ENCODE measurements around the gene STXBP4.

STXBP4 gene

DNA sequence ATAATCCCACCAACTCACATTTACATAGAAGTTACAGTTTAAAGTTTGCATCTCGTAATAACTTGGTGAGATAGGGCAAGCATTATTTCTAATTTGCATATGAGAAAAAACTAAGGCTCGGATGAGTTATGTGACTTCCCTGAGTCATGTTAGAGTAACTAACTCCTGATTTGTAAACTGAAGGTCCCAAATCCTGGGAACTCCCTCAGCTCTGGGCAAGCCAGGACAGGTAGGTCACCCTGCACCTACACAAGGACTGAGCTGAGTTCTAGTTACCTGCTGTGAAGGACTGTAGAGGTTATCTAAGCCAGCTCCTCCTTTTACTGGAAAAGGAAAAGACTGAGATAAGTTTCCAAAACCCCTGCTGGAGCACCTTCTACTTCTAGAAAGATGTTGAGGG lies 204.0 kb downstream of the STXBP4 start:
- DNase-seq (ENCODE audit: low read depth): no peak
- H3K4me3 ChIP-seq (ENCODE audit: low read length): no peak overlapping the region
- TF ChIP-seq, protein P1, sequence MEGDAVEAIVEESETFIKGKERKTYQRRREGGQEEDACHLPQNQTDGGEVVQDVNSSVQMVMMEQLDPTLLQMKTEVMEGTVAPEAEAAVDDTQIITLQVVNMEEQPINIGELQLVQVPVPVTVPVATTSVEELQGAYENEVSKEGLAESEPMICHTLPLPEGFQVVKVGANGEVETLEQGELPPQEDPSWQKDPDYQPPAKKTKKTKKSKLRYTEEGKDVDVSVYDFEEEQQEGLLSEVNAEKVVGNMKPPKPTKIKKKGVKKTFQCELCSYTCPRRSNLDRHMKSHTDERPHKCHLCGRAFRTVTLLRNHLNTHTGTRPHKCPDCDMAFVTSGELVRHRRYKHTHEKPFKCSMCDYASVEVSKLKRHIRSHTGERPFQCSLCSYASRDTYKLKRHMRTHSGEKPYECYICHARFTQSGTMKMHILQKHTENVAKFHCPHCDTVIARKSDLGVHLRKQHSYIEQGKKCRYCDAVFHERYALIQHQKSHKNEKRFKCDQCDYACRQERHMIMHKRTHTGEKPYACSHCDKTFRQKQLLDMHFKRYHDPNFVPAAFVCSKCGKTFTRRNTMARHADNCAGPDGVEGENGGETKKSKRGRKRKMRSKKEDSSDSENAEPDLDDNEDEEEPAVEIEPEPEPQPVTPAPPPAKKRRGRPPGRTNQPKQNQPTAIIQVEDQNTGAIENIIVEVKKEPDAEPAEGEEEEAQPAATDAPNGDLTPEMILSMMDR (conservative IDR thresholded peaks at IDR 0.05; ENCODE audit: low read length): no peak

DNA sequence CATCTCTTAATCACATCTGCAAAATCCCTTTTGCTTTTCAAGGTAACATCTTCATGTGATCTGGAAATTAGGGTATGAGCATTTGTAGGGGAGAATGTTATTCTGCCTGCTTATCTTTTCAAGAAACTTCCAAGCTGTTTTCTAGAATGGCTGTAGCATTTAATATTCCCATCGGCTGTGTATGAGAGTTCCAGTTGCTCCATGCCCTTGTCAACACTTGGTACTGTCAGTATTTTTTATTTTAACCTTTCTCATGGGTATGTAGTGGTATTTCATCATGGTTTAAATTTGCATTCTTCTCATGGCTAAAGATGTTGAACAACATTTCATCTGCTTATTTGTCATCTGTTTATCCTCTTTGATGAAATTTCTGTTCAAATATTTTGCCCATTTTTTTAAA lies 205.6 kb downstream of the STXBP4 start:
- H3K4me3 ChIP-seq (ENCODE audit: low read length): no peak overlapping the region
- no peak for DNase-seq (ENCODE audit: low read depth)
- TF ChIP-seq, protein P1 (conservative IDR thresholded peaks at IDR 0.05; ENCODE audit: low read length): no peak

DNA sequence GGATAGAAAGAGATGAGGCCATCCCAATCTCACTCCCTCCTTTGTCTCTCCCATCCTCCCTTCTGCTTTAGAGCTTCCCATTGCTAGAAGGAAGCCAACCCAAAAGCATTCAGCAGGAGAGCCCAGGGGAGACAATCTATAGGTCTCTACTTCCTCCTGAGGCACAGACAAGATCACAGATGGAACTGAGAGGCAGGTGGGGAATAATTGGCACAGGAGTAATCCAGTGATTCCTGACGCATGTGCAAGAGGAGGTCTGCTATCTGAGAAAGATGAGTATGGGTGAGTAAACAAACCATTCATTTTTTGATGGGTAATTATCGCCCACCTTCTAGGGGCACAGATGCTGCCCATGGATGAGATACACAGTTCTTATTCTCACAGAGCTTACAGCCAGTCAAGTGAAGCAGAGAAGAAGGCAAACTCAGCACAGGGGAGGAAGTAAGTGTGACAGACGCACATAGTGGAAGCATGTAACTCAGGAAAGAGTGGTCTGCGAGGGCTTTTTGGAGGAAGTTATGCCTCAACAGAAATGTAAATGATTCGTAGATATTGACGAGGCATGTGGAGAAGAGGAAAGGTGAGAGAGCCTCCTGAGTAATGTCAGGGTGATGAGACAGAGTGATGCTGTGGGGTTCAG lies 207.3 kb downstream of the STXBP4 start:
- DNase-seq (ENCODE audit: low read depth): no peak
- TF ChIP-seq, protein P1 (conservative IDR thresholded peaks at IDR 0.05; ENCODE audit: low read length): no peak
- H3K4me3 ChIP-seq (ENCODE audit: low read length): no peak overlapping the region

DNA sequence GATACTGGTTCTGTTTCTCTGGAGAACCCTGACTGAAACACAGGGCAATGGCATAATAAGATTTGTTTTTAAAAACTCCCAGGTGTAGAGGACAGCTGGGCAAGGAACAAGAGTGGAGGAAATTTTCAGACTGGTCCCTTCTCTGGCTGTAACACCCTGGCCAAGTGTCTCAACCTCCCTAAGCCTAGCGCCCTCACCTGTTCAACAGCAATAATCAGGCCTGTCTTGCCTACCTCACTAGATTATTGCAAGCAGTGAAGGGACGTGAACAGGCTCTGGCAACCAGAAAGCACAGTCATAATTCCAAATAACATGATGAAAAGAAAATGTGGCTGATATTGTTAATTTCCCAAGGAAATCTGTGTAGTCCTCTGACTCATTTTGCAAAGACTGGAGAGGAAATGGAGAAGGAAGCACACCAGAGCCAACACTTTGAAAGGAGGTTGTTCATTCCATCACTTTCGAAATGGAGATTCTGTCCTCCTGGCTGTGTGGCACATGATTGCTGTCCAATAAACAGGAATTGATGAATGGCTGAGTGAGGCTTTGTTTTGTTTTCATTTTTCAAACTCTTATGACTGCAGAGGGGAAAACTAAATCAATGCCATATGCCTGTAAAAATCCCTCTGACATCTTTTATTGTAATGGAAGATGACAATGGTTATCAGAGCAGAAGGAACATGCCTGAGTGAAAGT lies 208.7 kb downstream of the STXBP4 start:
- TF ChIP-seq, protein P1 (conservative IDR thresholded peaks at IDR 0.05; ENCODE audit: low read length): 0 out of 2 replicates have a peak, but pooled peaks have one; percentile 8
- H3K4me3 ChIP-seq (ENCODE audit: low read length): no peak overlapping the region
- DNase-seq (ENCODE audit: low read depth): peak; percentile 45

DNA sequence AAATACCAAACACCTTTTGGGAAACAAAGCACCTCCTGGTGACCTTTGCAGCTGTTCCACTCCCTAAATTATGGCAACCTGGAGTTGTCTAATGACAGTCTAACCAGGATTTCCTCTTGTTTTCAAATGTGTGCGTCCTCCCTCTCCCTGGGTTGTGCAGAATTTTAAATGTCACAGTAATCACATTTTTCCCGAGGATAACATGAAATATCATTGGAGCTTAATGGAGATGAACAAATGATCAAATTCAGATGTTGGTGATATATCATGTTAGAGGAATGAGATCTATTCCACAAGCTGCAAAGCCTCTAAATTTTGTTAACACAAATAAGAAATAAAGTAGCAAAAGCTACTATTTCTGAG lies 209.3 kb downstream of the STXBP4 start:
- DNase-seq (ENCODE audit: low read depth): peak; percentile 15
- TF ChIP-seq, protein P1 (conservative IDR thresholded peaks at IDR 0.05; ENCODE audit: low read length): no peak
- H3K4me3 ChIP-seq (ENCODE audit: low read length): no peak overlapping the region

DNA sequence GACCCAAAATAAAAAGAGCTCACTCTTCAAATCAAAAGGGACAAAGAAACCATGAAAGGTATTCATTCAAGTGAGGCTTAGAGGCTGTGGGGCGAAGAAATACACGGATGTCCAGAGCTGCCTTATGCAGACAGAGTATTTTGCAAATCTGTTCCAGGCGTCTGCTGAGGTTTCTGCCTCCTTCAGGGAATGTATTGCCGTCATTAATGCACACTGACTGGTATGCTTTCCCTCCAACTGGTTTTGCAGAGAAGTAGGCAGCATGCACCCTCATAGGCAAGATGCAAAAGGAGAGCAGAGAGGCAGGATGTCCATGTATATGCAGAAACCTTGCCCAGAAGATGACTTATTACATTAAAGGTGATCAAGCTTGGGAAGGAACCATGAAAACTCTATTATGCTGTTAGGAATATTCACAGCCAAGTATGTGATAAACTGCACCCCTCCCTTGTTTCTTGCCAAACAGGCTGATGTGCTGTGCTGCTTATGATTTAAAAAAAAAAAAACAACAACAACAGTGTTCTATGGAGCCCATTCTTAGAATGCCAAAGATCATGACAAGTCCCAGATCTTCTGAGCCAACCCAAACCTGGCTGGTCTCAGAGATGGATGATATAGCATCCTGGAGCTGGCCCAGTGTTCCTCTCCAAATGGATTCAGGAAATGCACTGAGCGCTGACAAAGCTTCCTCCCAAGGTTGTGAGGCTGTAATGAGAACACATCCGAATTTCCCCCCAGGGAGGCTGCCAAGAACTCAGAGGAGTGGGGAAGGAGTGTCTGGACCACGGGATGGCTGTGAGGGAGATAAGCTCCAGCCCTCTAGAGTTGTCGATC lies 218.6 kb downstream of the STXBP4 start:
- TF ChIP-seq, protein P1 (conservative IDR thresholded peaks at IDR 0.05; ENCODE audit: low read length): no peak
- H3K4me3 ChIP-seq (ENCODE audit: low read length): no peak overlapping the region
- DNase-seq (ENCODE audit: low read depth): no peak
